ENCODE results near the gene CYB561D1.

Gene CYB561D1

GRCh38 chr1:109482242-109482641 lies 11.7 kb upstream of the CYB561D1 start:
- DNase-seq = no peak

GRCh38 chr1:109482791-109483671 lies 10.9 kb upstream of the CYB561D1 start:
- DNase-seq = peak; percentile 35

GRCh38 chr1:109483672-109484518 lies 10.0 kb upstream of the CYB561D1 start, which contains the start of gene ATXN7L2:
ATXN7L2 (plus strand) TSS chr1:109483905; CDS start chr1:109483954, 49 bp downstream.
- peak; percentile 96 for DNase-seq

GRCh38 chr1:109484519-109484975 lies 9.3 kb upstream of the CYB561D1 start:
- DNase-seq = no peak

- no peak for DNase-seq
Observed at GRCh38 chr1:109485001-109485400, 8.9 kb upstream of the CYB561D1 start.

- no peak for DNase-seq
Observed at GRCh38 chr1:109487261-109487660, 6.6 kb upstream of the CYB561D1 start.

- DNase-seq = no peak
Observed at GRCh38 chr1:109488201-109488600, 5.7 kb upstream of the CYB561D1 start.

GRCh38 chr1:109488696-109489095 lies 5.2 kb upstream of the CYB561D1 start:
- DNase-seq = no peak

GRCh38 chr1:109490029-109490933 lies 3.6 kb upstream of the CYB561D1 start:
- DNase-seq = peak; percentile 69

- DNase-seq = no peak
Observed at GRCh38 chr1:109490934-109491302, 3.0 kb upstream of the CYB561D1 start.

- DNase-seq = no peak
Observed at GRCh38 chr1:109491372-109491771, 2.5 kb upstream of the CYB561D1 start.

GRCh38 chr1:109492779-109493178 lies 1.1 kb upstream of the CYB561D1 start:
- DNase-seq = no peak

GRCh38 chr1:109493227-109493626 lies 667 bp upstream of the CYB561D1 start:
- DNase-seq = no peak

GRCh38 chr1:109495738-109496137 lies 1.8 kb downstream of the CYB561D1 start:
- DNase-seq = no peak

- no peak for DNase-seq
Observed at GRCh38 chr1:109497449-109498160, 3.7 kb downstream of the CYB561D1 start.

GRCh38 chr1:109498161-109498801 lies 4.4 kb downstream of the CYB561D1 start:
- no peak for DNase-seq

- DNase-seq = no peak
Observed at GRCh38 chr1:109499081-109499480, 5.2 kb downstream of the CYB561D1 start.

GRCh38 chr1:109499661-109500536 lies 6.0 kb downstream of the CYB561D1 start:
- peak; percentile 59 for DNase-seq

GRCh38 chr1:109500941-109501381 lies 7.1 kb downstream of the CYB561D1 start:
- DNase-seq = no peak

Data from CD4-positive, alpha-beta T cell treated with Interleukin-15 for 1 hour (primary cell).